HUES6 (cell line): ENCODE measurements around the gene RPS19.
"Not testable (repeated sequence)": the region's sequence is repeated elsewhere in the genome, so short reads cannot be mapped to it uniquely, and the experiment has no call there.

Source experiments
- H3K27ac ChIP-seq: 2 replicates; pipeline ENCODE4 v1.7.0; 2013; ENCODE audit warnings: low read depth, mild to moderate bottlenecking, low read length, inconsistent platforms
- H3K27me3 ChIP-seq: 2 replicates; pipeline ENCODE4 v1.6.1; 2013; ENCODE audit warnings: low read length; ENCODE audit not compliant: control insufficient read depth, insufficient read depth
- H3K36me3 ChIP-seq: 2 replicates; pipeline ENCODE4 v1.6.1; 2013; ENCODE audit warnings: low read length; ENCODE audit not compliant: control insufficient read depth, insufficient read depth
- H3K4me1 ChIP-seq: 2 replicates; pipeline ENCODE4 v1.6.1; 2013; ENCODE audit warnings: low read length; ENCODE audit not compliant: control insufficient read depth, insufficient read depth
- H3K4me3 ChIP-seq: 2 replicates; pipeline ENCODE4 v1.5.1; 2013; ENCODE audit warnings: low read depth, low read length
- H3K9ac ChIP-seq: one replicate; pipeline ENCODE4 v1.6.1; 2013; ENCODE audit warnings: mild to moderate bottlenecking, low read length
- H3K9me3 ChIP-seq: 2 replicates; pipeline ENCODE4 v1.6.1; 2013; ENCODE audit warnings: low read depth, low read length; ENCODE audit not compliant: control insufficient read depth, insufficient read depth

The RPS19 gene

DNA sequence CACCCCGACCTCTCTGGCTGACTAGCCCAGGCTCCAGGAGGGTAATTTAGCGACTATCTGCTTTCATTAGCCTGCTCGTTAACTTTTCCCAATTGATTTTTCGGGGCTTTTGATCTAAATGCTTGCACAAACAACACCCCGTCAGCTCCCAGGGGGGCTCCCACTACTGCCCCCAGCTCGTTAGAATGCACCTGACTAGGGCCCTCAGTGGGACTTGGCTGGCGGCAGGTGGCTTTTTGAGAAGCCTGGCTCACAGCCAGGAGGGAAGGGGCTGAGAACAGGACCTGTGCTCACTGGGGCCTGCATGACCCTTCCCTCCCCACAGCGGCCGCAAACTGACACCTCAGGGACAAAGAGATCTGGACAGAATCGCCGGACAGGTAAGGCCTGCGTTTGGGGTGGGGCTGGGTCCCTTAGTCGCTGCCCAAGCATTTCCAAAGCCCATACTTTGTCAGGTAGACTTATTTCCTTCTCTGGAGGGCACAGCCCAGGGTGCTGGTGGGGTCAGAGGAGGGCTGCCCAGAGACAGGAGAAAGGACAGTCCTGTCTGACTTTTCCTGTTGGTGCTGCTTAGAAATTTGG, 9.4 kb downstream of the RPS19 start:
- Histone ChIP-seq H3K4me3 (no peak overlapping the region), H3K27me3 (no peaks in the 10 kb centered on the region), H3K9ac (no peak overlapping the region), H3K4me1 (0 out of 2 replicates have a peak, but pooled peaks cover 2% of the 10 kb centered on the region), H3K9me3 (no peaks in the 10 kb centered on the region), H3K36me3 (peaks cover 73% of the 10 kb centered on the region), H3K27ac (no peak overlapping the region)

DNA sequence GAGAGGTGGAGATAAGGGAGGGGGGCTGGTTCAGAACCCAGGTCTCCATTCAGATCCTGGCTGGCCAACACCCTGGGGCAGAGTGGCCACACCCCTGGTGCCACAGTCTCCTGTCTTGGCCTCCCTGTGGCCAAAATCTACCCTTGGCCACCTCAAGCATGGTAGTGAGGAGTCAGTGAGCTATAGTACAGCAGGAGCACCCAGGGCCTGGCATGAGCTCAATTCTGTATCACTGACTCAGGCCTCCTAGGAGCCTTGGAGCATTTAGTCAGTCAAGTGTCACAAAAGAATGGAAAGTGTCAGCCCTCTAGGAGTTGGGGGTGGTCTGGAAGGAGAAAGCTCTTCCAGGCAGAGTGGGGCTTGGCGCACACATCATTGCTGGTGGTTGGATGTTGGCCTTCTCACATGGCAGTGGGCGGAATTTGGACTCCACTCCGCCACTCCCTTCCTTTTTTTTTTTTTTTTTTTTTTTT, 10.4 kb downstream of the RPS19 start:
- no peaks in the 10 kb centered on the region for H3K4me1 ChIP-seq
- H3K36me3 ChIP-seq, result peaks cover 63% of the 10 kb centered on the region
- no peak overlapping the region for H3K4me3 ChIP-seq
- H3K9ac ChIP-seq, result no peak overlapping the region
- no peaks in the 10 kb centered on the region for H3K27me3 ChIP-seq
- no peak overlapping the region for H3K27ac ChIP-seq
- no peaks in the 10 kb centered on the region for H3K9me3 ChIP-seq

DNA sequence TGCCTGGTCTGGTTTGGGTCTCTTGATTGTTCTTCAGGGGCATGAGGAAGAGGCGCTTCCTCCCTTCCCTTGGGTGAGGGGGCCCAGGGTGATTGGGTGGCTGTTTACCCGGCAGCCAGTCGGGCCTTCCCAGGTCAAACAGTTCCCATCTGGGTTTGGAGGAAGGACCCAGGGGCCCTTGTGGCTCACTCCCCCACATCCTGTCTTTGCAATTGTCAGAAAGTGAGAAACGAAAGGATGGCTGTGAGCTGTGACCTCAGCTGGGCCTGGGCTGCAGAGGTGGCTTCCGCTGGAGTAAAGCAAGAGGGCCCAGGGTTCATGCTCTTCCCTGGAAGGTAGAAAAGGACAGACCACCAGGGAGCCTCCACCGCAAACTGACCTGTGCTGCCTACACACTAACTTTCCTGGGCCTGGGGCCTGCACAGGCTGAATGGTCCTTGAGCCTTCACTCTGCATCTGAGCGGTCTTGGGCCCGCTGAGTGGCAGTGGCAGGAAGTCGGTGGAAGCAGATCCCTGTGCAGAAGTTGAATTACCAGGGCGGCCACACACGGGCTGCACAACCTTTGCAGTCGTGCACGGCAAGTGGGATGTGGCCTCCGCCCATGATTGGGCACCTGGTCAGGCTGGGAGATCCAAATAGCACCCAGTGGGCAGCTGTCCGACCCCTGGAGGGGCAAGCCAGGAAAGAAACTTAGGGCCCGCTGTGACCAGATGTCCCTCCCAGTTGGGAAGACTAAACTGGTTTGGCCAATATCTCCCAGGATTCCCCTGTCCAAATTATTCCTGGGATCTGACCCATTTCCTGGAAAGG, 11.7 kb downstream of the RPS19 start:
- Histone ChIP-seq H3K27me3 (peaks cover under 1% of the 10 kb centered on the region; the same call in 1 of the 2 replicates), H3K4me1 (no peaks in the 10 kb centered on the region), H3K4me3 (no peak overlapping the region), H3K27ac (no peak overlapping the region), H3K36me3 (peaks cover 53% of the 10 kb centered on the region), H3K9ac (no peak overlapping the region), H3K9me3 (no peaks in the 10 kb centered on the region)

DNA sequence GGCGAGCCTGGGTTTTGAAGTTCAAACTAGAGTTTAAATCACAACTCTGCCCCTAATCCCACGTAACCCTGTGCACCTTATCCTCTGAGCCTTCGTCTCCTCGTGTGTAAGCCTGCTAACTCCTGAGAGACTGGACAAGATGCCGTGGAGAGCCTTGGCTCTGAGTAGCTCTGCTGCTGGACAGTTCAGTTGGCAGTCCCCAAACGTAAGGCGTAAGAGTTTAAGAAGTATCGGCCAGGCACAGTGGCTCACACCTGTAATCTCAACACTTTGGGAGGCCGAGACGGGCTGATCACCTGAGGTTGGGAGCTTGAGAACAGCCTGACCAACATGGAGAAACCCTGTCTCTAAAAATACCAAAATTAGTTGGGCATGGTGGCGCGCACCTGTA, 12.3 kb downstream of the RPS19 start:
- peaks cover 47% of the 10 kb centered on the region for H3K36me3 ChIP-seq
- no peaks in the 10 kb centered on the region for H3K9me3 ChIP-seq
- H3K27me3 ChIP-seq, result peaks cover 5% of the 10 kb centered on the region
- no peak overlapping the region for H3K9ac ChIP-seq
- H3K27ac ChIP-seq, result no peak overlapping the region
- H3K4me1 ChIP-seq, result 0 out of 2 replicates have a peak, but pooled peaks cover 2% of the 10 kb centered on the region
- no peak overlapping the region for H3K4me3 ChIP-seq

DNA sequence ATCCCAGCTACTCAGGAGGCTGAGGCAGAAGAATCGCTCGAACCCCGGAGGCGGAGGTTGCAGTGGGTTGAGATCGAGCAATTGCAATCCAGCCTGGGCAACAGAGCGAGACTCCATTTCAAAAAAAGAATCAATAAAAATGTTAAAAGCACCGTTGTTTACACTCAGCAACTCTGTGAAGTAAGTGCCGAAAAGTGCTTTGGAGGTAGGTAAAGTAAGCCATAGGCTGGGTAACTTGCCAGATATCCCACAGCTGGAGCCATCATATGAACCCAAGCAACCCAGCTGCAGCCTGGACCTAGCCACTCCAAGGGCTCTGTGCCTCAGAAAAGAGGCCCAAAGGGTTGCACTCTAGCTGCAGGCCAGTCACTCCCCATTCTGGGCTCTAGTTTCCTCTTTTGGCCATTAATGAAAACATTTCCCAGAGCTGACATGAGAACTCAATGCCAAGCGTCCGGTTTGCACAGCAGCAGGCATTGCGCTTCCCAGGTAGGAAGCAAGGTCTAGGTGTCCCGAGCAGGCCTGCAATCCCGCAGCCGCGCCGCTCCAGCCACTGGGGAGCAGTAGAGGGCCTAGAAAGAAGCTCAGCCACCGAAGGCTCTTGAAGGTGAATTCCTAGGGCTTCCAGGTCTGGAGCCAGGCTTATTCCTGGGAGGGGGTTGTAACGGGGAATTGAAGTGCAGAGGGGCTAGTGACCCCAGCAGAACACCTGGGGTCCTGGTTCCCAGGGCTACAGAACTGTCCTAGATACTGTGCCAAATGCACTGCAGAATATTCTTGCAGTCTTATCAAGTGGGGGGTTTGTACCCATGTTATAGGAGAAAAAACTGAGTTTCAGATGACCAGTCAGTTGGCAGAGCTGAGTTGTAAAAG, 13.0 kb downstream of the RPS19 start:
- peaks cover 41% of the 10 kb centered on the region for H3K36me3 ChIP-seq
- H3K4me3 ChIP-seq, result no peak overlapping the region
- no peaks in the 10 kb centered on the region for H3K9me3 ChIP-seq
- peaks cover 9% of the 10 kb centered on the region for H3K27me3 ChIP-seq
- no peak overlapping the region for H3K9ac ChIP-seq
- 0 out of 2 replicates have a peak, but pooled peaks cover 2% of the 10 kb centered on the region for H3K4me1 ChIP-seq
- no peak overlapping the region for H3K27ac ChIP-seq

DNA sequence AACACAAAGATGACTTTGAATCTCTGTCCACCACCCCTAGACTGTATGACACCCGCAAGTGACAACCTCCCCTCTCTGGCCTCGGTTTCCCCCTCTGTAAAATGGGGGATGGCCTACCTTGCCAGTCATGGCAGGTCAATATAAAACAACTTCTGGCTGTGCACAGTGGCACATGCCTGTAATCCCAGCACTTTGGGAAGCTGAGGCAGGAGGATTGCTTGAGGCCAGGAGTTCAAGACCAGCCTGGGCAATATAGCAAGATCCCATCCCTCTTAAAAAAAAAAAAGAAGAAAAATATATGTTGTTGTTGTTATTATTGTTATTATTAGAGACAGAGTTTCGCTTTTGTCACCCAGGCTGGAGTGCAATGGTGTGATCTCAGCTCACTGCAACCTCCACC, 15.9 kb downstream of the RPS19 start:
- not testable (repeated sequence) for H3K27ac ChIP-seq, H3K4me1 ChIP-seq, H3K9ac ChIP-seq, H3K4me3 ChIP-seq, H3K9me3 ChIP-seq
- Histone ChIP-seq H3K27me3 (peaks cover 25% of the 10 kb centered on the region), H3K36me3 (peaks cover 13% of the 10 kb centered on the region)

DNA sequence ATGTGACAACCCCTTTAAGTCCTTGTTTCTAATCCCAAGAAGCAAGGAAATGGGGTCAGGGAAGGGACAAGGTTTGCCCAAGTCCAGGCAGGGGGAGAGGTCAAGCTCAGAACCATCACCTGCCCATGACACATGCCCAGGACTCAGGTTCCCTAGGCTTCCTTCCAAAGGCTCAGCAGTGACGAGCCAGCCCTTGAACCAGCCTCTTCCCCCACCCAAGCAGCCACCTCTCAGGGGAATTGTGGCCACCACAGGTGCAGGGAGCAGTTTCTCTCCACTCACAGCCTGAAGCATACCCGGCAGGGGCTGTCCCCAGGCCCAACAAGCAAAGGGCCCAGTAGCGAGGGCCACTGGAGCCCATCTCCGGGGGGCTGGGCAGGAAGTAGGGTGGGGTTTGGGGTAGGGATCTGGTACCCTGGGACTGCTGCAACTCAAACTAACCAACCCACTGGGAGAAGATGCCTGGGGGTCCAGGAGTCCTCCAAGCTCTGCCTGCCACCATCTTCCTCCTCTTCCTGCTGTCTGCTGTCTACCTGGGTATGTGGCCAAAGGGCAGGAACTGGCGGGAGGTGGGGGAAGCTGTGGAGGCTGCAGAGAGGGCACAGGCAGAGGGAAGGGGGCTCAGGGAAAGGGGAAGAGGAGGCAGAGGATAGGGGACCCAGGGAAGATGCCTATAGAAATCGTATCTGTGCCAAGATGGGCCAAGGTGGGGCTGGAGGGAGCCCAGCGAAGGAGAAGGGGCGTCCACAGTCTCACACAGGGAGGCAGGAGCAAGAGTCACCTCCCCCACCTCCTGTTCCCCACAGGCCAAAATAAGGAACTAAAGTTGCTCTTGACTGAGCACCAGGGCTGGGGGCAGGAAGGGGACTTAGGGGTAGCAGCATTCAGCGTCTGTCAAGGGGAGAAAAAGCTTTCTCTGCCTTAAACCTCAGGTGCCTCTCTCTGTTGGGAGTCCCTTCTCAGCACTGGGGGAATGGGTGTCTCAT, 17.1 kb downstream of the RPS19 start, which contains the start of gene CD79A:
CD79A (plus strand) TSS at position 433 of the 986 bp plus-strand sequence; CDS start at position 459, 26 bp downstream.
- Histone ChIP-seq H3K9ac (no peak within 1 kb of the TSS), H3K9me3 (no peaks in the 10 kb centered on the region), H3K27me3 (peaks cover 32% of the 10 kb centered on the region), H3K4me1 (0 out of 2 replicates have a peak, but pooled peaks cover 2% of the 10 kb centered on the region), H3K27ac (no peak within 1 kb of the TSS), H3K36me3 (0 out of 2 replicates have a peak, but pooled peaks cover under 1% of the 10 kb centered on the region), H3K4me3 (no peak within 1 kb of the TSS)

DNA sequence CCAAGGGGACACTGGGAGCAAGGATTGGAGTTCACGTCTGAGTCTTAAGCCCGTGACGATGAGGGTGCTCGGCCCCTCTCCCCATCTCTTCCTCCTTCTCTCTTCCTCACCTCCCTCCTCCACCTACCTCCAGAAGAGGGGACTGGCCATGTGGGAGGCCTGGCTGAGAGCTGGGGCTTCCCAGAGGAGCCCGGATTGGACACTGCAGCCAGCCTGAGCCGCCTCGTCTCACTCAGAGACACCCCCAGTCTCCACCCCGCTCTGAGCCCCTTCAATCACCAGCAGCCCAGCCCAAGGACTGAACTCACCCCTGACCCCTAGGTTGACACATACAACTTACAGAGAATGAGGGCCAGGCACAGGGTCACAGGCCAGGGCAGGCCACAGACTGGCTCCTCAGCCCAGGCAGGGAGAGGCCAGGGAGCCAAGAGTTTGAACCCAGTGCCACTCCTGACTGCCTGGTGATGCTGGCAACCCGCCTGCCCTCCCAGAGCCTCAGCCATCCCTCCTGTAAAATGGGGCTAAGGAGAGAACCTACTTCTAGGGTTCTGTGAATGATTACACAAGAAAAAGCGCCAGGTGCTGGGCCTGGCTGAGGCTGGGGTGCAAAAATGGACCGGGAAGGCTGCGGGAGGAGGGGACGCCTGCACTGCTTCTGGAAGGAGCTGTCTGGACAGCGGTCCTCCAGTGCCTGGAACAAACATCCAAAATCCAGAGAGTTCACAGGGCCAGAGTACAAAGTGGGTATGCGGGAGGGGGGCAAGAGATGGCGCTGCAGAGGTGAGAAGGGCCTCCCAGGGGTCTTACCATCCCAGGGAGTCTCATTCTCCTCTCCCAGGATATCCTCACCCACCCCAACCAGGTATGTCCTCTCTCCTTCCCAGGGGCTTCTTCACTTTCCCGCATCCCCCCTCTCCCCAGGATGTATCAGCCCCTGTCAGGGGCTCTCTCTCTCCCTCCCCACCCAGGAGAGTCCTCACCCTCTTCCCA, 18.2 kb downstream of the RPS19 start:
- Histone ChIP-seq H3K27me3 (peaks cover 41% of the 10 kb centered on the region), H3K27ac (no peak overlapping the region), H3K36me3 (no peaks in the 10 kb centered on the region), H3K4me1 (0 out of 2 replicates have a peak, but pooled peaks cover 2% of the 10 kb centered on the region), H3K4me3 (no peak overlapping the region), H3K9ac (no peak overlapping the region), H3K9me3 (no peaks in the 10 kb centered on the region)

DNA sequence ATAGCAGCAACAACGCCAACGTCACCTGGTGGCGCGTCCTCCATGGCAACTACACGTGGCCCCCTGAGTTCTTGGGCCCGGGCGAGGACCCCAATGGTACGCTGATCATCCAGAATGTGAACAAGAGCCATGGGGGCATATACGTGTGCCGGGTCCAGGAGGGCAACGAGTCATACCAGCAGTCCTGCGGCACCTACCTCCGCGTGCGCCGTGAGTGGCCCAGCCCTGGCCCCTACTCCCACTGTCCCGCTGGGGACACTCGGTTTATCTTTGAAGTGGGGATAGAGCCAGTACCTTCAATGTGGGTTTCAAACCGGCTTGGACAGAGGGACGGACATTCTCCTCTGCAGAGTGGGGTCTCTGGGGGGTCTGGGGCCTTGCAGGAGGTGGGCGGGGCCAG, 19.0 kb downstream of the RPS19 start:
- no peak overlapping the region for H3K9ac ChIP-seq
- H3K9me3 ChIP-seq, result no peaks in the 10 kb centered on the region
- peaks cover 45% of the 10 kb centered on the region for H3K27me3 ChIP-seq
- no peak overlapping the region for H3K4me3 ChIP-seq
- H3K27ac ChIP-seq, result no peak overlapping the region
- 0 out of 2 replicates have a peak, but pooled peaks cover 2% of the 10 kb centered on the region for H3K4me1 ChIP-seq
- no peaks in the 10 kb centered on the region for H3K36me3 ChIP-seq
